ENCODE measurements around the gene NECAB2.

DNA sequence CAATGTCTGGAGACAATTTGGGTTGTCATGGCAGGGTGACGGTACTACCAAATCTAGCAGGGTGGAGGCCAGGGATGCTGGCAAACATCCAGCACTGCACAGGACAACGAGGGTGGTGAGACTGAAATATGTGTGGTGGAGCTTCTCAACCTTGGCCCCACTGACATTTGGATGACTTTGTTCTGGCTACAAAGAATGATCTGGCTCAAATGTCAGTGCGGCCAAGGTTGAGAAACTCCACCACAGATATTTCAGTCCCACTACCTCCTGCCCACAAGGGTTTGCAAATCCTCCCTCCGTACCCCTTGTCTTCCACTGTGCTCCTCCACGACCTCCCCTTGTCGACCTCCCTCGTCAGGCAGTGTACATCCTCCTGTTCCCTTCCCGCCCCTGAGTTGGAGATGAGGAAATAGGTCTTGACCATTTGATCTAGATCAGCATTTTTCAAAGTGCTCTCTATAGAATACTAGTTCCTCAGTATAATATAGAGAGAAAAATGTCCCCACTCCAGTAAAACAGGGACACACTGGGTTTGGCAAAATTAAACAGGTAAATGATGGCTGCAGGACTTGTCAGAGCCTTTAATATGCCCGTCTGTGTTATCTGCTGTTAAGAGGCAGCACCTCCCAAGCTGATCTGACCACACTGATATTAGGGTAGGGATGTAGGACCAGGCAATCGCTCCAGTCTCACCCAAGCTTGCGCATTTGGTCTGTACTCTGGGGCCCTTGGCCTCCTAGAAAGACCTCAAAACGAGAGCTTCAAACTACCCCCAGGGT lies 8.2 kb upstream of the NECAB2 start:
- TF ChIP-seq CBX5 (IDR thresholded peaks at IDR 0.05; ENCODE audit: low read depth, low read length) (no peak), EZH2 (IDR thresholded peaks at IDR 0.05; ENCODE audit: low read depth, low read length, severe bottlenecking) (no peak), CTCF (IDR thresholded peaks at IDR 0.05; ENCODE audit: control extremely low read depth in 1 of 3, insufficient read depth in 1 of 3, low read depth in 1 of 3, low read length in 3 of 3) (no peak), USF2 (IDR thresholded peaks at IDR 0.05; ENCODE audit: low read length) (no peak), POLR2A (IDR thresholded peaks at IDR 0.05; ENCODE audit: control extremely low read depth in 1 of 2, low read depth in 2 of 2, low read length in 2 of 2) (no peak), EP300 (IDR thresholded peaks at IDR 0.05; ENCODE audit: borderline replicate concordance in 1 of 2, low read depth in 2 of 2, low read length in 2 of 2) (no peak)
